ENCODE data around the gene TSHZ2.
A peak's percentile ranks its signal among the peaks of the same experiment; 100 is the strongest.

TSHZ2 gene

DNA sequence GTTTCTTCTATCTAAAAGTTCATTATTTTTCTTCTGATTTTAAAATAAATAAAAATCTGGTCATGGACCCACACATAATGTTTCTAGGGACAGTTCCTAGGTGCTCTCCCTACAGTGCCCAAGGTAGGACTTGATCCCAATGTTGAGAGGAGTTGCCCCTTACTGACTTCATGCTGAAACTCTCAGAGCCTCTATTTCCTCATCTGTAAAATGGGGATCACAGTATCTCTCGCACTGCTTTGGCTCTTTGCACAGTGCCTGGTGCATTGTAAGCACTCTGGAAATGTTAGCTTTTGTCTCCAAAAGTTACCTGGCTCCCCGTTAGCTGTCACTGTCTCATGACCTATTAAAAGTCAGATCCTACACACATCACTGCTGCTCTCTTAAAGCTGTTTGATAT is 205.5 kb downstream of the TSHZ2 start:
- DNase-seq: no peak

DNA sequence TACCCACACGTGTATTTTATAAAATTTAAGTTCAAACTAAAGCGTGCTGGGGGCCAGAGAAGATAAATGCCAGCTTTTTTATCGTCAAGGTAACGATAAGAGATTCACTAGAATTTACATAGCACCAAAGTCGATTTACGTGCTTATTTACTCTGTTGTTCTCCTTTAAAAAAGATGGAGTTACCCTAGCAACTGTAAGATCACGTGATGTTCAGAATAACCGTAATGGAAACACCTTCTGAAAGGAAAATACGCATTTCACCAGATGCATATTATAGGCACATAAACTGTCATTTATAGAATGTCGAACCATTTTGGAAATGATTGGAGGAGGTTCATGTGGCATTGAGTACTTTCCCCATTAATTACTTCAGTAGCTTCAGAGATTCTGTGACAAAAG is 207.6 kb downstream of the TSHZ2 start:
- no peak for DNase-seq

DNA sequence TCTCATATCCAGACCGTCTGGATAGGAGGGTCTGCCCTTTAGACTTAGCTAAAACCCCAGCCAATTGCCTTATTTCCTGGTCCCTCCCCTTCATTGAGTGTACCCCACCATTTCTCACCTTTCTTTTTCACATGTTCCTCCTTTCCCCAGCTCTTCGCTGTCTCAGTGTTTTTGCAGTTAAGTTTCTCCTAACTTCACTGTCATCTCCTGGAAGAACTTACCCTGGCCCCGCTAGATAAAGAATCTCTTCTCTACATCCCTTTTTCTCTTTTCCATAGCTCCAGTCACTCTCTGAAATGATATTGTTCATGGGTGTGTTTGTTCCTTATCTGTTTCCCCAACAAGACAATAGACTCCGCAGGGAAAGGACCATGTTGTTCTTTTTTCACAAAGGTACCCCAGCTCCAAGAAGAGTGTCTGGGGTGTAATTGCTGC is 208.8 kb downstream of the TSHZ2 start:
- DNase-seq: no peak

DNA sequence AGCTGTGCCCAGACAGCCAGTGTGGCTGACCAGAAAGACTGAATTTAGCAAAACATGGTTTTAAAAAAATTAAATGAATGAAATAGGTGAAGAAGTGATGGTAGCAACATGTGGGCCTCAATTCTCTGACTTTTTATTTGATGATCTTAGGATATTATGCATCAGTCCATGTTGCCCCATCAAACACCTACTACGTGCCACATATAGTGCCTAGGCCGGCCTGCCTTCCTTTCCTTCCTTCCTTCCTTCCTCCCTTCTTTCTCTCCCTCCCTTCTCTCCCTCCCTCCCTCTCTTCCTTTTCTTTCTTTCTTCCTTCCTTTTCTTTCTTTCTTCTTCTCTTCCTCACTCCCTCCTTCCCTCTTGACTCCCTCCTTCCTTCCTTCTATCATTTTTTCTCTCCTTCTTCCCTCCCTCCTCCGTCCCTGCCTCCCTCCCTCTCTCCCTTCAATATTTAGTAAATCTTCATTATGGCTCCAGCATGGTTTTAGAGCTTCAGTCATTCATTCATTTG is 209.8 kb downstream of the TSHZ2 start:
- DNase-seq: no peak

- DNase-seq: no peak
Observed at GRCh38 chr20:53183181-53183580, 211.0 kb downstream of the TSHZ2 start.

- no peak for DNase-seq
Observed at GRCh38 chr20:53186635-53187034, 214.5 kb downstream of the TSHZ2 start.

- no peak for DNase-seq
Observed at GRCh38 chr20:53187392-53188068, 215.4 kb downstream of the TSHZ2 start.

DNA sequence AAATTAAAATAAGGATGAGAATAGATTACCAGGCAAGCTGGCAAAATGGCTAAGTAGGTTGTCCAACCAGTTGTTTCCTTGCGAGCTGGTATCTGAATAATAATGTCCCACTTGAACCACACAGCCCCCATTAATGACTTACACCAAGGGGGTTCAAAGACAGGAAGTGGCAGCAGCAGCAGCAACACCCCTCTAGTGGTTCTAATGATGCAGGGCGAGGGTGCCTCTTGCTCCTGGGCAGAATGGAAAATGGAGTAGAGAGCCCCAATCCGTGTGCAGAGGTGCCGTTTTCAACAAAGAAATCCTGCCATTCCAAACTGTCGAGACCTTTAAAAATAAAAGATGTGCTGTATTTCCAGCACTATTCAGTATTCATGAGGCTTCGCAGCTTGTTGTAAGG is 218.1 kb downstream of the TSHZ2 start:
- no peak for DNase-seq

DNA sequence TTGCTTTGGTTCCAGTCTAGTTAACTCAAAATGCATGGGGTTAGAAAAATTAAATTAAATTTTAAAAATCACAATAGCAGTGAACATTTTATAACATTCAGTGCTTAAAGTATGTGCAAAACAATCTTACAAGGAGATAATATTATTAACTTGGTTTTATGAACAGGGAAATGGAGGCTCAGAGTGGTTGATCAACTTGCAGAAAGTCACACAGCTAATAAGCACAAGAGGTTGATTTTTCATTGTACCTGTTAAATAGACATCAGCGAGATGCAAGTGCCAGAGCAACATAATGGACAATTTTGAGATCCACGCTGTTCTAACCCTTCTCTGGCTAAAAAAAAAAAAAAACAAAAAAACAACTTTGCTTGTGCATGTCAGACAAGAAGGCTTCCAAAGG is 219.8 kb downstream of the TSHZ2 start:
- no peak for DNase-seq

- no peak for DNase-seq
Observed at GRCh38 chr20:53194306-53195290, 222.4 kb downstream of the TSHZ2 start.

- DNase-seq: no peak
Observed at GRCh38 chr20:53195876-53196610, 223.9 kb downstream of the TSHZ2 start.

GRCh38 chr20:53201588-53201987 is 229.4 kb downstream of the TSHZ2 start:
- no peak for DNase-seq

GRCh38 chr20:53202777-53203176 is 230.6 kb downstream of the TSHZ2 start:
- DNase-seq: peak; percentile 10

GRCh38 chr20:53205046-53205445 is 232.9 kb downstream of the TSHZ2 start:
- DNase-seq: no peak

DNA sequence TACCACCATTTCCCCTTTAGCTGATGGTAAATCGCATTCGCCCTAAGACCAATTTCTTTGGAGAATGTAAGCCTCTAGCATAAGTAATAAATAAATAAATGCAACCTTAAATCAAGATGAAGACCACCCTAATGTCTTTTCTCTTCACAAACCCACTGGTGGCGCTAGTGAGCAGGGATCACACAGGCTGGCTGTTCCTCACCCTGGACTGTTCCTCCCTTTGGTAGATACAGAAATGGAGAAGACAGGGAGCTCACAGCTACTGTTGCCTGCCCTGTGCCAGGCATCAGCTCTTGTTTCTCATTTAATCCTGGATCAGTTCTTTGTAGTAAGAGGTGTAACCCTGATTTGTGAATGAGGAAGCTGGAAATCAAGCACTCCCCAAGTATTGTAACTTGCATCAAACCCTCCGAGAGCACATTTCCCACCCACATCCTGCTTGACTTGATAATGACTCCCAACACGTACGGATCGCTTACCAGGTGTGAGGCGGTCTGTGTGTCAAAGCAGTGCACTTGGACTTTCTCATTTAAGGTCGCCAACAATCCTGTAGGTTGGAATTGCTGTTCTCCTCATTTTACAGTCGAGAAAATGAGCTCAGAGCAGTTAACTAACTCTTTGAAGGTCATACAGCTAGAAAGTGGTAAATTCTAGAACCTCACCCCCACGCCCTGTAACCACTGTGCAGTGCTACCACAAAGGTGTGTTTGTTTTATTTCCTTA is 236.1 kb downstream of the TSHZ2 start:
- DNase-seq: no peak

DNA sequence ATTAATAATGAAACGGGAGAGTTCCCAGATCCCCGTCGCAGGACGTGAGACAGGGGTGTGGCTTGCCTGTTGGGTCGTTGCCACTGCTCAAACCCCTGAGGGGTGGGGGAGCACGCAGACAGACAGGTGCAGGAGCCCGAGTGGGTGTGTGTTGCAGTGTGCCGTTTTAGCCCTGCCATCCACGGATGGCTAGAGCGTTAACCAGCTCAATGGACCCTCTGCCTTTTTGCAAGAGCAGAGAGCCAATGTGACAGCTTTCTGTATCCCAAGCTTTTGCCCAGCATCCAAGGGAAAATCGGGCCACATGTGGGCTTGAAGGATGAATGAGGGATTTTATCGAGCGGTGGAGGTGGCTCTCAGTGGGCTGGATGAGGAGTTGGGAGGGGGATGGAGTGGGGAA is 237.9 kb downstream of the TSHZ2 start:
- DNase-seq: no peak

DNA sequence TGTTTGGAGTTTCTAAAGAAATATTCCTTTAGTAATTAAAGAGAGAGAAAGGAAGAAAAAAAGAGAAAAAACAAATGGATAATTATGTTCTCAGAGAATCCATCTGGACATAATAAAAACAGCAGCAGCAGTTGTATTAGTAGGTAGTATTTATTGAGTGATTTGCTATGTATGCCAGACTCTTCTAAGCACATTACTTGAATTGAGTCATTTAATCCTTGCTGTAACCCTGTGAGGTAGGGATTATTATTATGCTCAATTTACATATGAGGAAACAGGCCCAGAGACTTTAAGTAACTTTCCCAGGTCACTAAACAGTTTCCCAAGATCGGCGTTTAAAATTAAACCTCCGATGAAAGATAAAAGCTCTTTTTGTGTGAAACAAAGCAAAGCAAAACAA is 238.8 kb downstream of the TSHZ2 start:
- DNase-seq: no peak

DNA sequence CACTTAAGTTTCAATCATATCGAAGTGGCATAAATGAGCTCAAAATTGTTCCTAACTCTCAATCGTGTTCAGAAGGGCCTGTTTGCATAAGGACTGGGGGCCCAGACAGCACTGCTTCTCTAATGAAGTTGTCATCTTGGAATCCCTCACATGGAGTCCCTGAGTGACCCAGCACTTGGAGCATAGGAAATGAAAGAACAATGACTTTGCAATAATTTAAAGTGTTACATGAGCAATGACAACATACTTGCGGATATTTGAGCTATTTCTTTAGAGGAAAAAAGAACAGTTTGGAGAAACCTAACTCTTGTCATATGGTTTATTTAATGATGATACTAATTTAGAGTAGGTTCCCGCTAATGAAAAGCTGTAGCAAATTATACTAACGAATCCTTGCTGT is 239.9 kb downstream of the TSHZ2 start:
- DNase-seq: no peak

DNA sequence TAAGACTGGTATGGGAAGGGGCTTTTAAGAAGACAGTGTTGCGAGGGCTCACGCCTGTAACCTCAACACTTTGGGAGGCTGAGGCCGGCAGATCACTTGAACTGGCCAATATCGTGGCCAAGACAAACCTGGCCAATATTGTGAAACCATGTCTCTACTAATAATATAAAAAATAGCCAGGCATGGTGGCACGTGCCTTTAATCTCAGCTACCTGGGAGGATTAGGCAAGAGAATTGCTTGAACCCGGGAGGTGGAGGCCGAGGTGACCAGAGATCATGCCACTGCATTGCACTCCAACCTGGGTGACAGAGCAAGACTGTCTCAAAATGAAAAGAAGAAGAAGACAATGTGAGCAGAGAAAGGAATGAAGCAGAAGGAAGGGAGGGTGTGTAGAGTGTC is 242.2 kb downstream of the TSHZ2 start:
- no peak for DNase-seq

DNA sequence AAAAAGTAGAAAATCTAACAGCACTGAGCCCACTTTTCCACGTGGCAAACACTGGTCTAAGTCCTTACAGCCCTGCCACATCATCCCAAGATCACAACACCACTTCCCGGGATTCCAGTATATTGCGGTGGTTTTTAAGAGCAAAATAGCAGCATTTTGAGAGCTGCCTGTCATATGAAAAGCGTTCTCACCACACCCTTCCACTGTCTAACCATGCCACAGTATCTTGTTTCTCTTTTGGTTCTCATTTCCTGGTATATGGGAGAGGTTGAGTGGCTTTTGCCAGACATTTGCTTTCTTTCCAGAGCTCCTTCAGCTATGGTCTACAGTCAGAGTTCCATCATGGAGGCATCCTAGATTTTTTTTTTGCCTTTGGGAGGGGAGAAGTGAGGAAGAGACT is 243.0 kb downstream of the TSHZ2 start:
- no peak for DNase-seq

DNA sequence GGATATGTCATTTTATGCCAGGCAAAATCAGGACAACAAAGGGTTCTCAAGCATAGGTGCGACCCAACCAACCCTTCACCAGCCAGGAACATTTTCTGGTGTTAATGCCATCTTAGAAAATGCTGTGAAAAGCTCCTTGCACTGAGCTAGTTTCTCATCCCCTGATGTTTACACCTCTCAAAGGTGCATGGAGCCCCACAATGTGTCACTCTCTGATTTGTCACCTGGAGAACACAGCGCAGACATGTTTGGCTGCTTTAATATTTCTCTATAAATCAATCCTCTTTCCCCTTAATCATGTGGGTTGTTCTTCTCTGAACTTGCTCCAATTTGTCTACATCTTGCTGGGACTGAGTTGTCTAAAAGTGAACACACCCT is 244.3 kb downstream of the TSHZ2 start:
- DNase-seq: no peak

DNA sequence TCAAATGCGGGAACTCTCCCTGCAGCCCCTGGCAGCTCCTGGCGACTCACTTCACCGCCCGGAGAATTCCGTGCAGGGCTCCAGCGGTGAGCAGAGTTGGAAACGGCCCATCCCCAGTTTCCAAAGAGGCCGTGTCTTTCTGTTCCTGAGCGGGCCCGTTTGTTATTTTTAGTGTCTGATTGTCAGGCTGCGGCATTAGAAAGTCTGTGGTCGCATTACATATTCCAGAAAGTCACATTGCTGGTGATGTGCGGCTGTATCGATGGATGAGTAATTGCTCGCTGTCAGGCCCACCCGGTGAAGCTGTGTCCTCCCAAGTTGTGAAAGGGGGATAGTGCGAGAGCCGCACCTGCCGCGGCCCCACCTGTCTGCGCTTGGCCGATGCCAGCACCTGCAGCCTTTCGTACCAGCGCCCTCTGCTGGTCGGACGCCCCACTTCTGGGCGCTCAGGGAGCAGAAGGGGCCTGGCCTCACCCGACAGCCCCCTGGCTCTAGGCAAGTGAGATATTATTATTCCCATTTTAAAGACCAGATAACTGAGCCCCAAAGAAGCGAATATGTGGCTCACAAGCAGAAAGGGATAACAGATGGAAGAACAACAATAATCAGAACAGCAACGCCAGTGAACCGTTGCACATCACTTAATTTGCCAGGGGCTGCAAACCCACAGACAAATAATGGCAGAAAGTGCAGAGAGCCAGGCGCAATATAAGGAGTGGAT is 244.9 kb downstream of the TSHZ2 start:
- DNase-seq: peak; percentile 47
